ENCODE data around the gene ELOVL4. TPM values are rescaled to one million over a fixed set of nuclear protein-coding genes. Genes with fewer than 3 reads are reported as not detected.

ELOVL4 gene
- total RNA-seq, 1 donor from 2014 or later: 10.4 TPM

DNA sequence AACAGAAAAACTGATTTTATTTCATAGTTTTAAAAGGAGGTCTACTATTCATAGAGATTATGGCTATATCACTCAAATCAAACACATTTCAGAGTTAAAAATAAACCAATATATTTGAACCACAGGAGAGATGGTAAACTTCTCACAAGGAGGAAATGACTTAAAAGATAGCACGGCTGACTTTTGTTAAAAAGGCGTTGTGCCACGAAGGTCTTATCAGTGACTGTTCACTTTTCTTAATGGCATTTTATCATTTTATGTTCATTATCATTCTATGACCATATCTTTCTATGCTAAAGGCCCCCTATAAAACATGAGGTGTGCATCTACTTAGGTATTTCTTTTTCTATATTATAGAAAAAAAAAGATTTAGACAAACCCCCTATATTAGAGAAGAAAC is 19.6 kb downstream of the ELOVL4 start:
- Histone ChIP-seq H3K27ac (ENCODE audit: low read depth, low read length) (no peak overlapping the region), H4K20me1 (ENCODE audit: insufficient read depth, low read length) (no peaks in the 10 kb centered on the region), H3K79me2 (ENCODE audit: insufficient read depth, low read length) (no peaks in the 10 kb centered on the region), H3K4me3 (ENCODE audit: insufficient read depth, low read depth, low read length) (no peak overlapping the region), H3K4me1 (ENCODE audit: insufficient read depth, low read length) (no peaks in the 10 kb centered on the region), H3K4me2 (ENCODE audit: low read length) (no peak overlapping the region), H3K9ac (ENCODE audit: low read length) (no peak overlapping the region), H3K9me3 (ENCODE audit: insufficient read depth, low read depth, low read length) (no peaks in the 10 kb centered on the region), H3K36me3 (ENCODE audit: insufficient read depth, low read length) (no peaks in the 10 kb centered on the region), H2AFZ (ENCODE audit: low read depth, low read length) (no peak overlapping the region), H3K27me3 (ENCODE audit: insufficient read depth, low read length) (no peaks in the 10 kb centered on the region)
- DNase-seq (ENCODE audit: low read depth) (no peak), FAIRE-seq (no peak)
- no peak overlapping the region for H3K27ac Mint-ChIP-seq (ENCODE audit: unreplicated experiment)
- H3K9me3 Mint-ChIP-seq (ENCODE audit: unreplicated experiment): no peaks in the 10 kb centered on the region
- no peaks in the 10 kb centered on the region for H3K27me3 Mint-ChIP-seq (ENCODE audit: low read depth, unreplicated experiment)
- H3K4me1 Mint-ChIP-seq (ENCODE audit: low read depth, unreplicated experiment): peaks cover 2% of the 10 kb centered on the region
- H3K4me3 Mint-ChIP-seq (ENCODE audit: unreplicated experiment): no peak overlapping the region
- no peaks in the 10 kb centered on the region for H3K36me3 Mint-ChIP-seq (ENCODE audit: low read depth, unreplicated experiment)
- TF ChIP-seq CTCF (IDR thresholded peaks at IDR 0.05; ENCODE audit: insufficient read depth, low read depth, low read length): no peak
- TF ChIP-seq EZH2 (IDR thresholded peaks at IDR 0.05; ENCODE audit: insufficient read depth, low read length): no peak

DNA sequence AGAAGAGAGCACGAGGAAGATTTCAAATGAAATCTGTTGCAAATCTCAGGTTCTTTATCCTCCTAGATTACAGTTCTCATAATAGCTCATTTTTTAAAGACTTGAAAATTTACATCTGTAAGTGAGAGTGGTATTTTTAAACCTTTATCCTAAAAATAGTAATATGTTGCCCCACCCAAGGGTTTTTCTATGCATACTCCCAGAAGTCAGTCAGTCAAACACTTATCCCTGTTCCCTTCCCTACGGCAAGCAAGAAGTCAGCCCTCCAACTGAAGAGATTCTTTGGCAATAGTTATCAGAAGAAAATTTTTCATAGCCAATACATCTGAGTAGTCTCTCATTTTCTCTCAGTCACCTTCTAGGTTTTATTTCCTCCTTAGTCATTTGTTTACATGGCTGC is 24.1 kb downstream of the ELOVL4 start:
- Histone ChIP-seq H3K27ac (ENCODE audit: low read depth, low read length) (no peak overlapping the region), H4K20me1 (ENCODE audit: insufficient read depth, low read length) (no peaks in the 10 kb centered on the region), H3K4me2 (ENCODE audit: low read length) (no peak overlapping the region), H2AFZ (ENCODE audit: low read depth, low read length) (no peak overlapping the region), H3K4me3 (ENCODE audit: insufficient read depth, low read depth, low read length) (no peak overlapping the region), H3K36me3 (ENCODE audit: insufficient read depth, low read length) (no peaks in the 10 kb centered on the region), H3K27me3 (ENCODE audit: insufficient read depth, low read length) (no peaks in the 10 kb centered on the region), H3K9me3 (ENCODE audit: insufficient read depth, low read depth, low read length) (no peaks in the 10 kb centered on the region), H3K4me1 (ENCODE audit: insufficient read depth, low read length) (no peaks in the 10 kb centered on the region), H3K9ac (ENCODE audit: low read length) (no peak overlapping the region), H3K79me2 (ENCODE audit: insufficient read depth, low read length) (no peaks in the 10 kb centered on the region)
- no peak for TF ChIP-seq EZH2 (IDR thresholded peaks at IDR 0.05; ENCODE audit: insufficient read depth, low read length)
- no peak for TF ChIP-seq CTCF (IDR thresholded peaks at IDR 0.05; ENCODE audit: insufficient read depth, low read depth, low read length)
- Mint-ChIP-seq H3K4me1 (ENCODE audit: low read depth, unreplicated experiment) (no peaks in the 10 kb centered on the region), H3K4me3 (ENCODE audit: unreplicated experiment) (no peak overlapping the region), H3K27me3 (ENCODE audit: low read depth, unreplicated experiment) (no peaks in the 10 kb centered on the region), H3K27ac (ENCODE audit: unreplicated experiment) (no peak overlapping the region), H3K9me3 (ENCODE audit: unreplicated experiment) (no peaks in the 10 kb centered on the region), H3K36me3 (ENCODE audit: low read depth, unreplicated experiment) (no peaks in the 10 kb centered on the region)
- DNase-seq (ENCODE audit: low read depth) (no peak), FAIRE-seq (no peak)

DNA sequence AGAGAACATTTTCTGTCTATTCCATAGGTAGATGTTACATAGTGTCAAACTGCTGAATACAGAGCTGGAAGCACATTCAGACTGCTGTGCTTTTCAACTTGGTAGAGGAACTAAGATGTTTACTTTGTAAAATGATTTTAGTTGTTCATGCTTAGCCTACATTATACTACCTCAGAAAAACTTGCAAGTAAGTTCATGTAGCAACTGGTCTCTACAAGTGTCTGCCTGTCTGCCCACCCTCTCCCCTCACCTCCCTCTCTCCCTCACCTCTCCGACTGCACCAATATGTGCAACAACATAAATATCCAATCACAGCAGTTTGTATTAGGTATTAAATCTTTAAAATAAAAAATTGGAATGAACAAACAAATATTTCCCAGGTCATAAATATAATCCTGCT is 25.3 kb downstream of the ELOVL4 start:
- Histone ChIP-seq H3K79me2 (ENCODE audit: insufficient read depth, low read length) (no peaks in the 10 kb centered on the region), H3K9me3 (ENCODE audit: insufficient read depth, low read depth, low read length) (no peaks in the 10 kb centered on the region), H3K4me3 (ENCODE audit: insufficient read depth, low read depth, low read length) (no peak overlapping the region), H3K4me1 (ENCODE audit: insufficient read depth, low read length) (no peaks in the 10 kb centered on the region), H3K9ac (ENCODE audit: low read length) (no peak overlapping the region), H3K27ac (ENCODE audit: low read depth, low read length) (no peak overlapping the region), H3K27me3 (ENCODE audit: insufficient read depth, low read length) (no peaks in the 10 kb centered on the region), H3K36me3 (ENCODE audit: insufficient read depth, low read length) (no peaks in the 10 kb centered on the region), H2AFZ (ENCODE audit: low read depth, low read length) (no peak overlapping the region), H3K4me2 (ENCODE audit: low read length) (no peak overlapping the region), H4K20me1 (ENCODE audit: insufficient read depth, low read length) (no peaks in the 10 kb centered on the region)
- no peak for TF ChIP-seq EZH2 (IDR thresholded peaks at IDR 0.05; ENCODE audit: insufficient read depth, low read length)
- TF ChIP-seq CTCF (IDR thresholded peaks at IDR 0.05; ENCODE audit: insufficient read depth, low read depth, low read length): no peak
- H3K4me1 Mint-ChIP-seq (ENCODE audit: low read depth, unreplicated experiment): no peaks in the 10 kb centered on the region
- DNase-seq (ENCODE audit: low read depth): no peak
- FAIRE-seq: no peak
- H3K27ac Mint-ChIP-seq (ENCODE audit: unreplicated experiment): no peak overlapping the region
- H3K9me3 Mint-ChIP-seq (ENCODE audit: unreplicated experiment): no peaks in the 10 kb centered on the region
- no peaks in the 10 kb centered on the region for H3K27me3 Mint-ChIP-seq (ENCODE audit: low read depth, unreplicated experiment)
- no peaks in the 10 kb centered on the region for H3K36me3 Mint-ChIP-seq (ENCODE audit: low read depth, unreplicated experiment)
- no peak overlapping the region for H3K4me3 Mint-ChIP-seq (ENCODE audit: unreplicated experiment)
